GM18520 (cell line): ENCODE results near the gene PNPLA7.
"Not testable (repeated sequence)": the region's sequence is repeated elsewhere in the genome, so short reads cannot be mapped to it uniquely, and the experiment has no call there.

Experiments
- ATAC-seq: cut with Tn5 transposase; IDR thresholded peaks from one replicate; pipeline ENCODE4 v1.9.1; 2021; ENCODE audit not compliant: unreplicated experiment

PNPLA7 gene

DNA sequence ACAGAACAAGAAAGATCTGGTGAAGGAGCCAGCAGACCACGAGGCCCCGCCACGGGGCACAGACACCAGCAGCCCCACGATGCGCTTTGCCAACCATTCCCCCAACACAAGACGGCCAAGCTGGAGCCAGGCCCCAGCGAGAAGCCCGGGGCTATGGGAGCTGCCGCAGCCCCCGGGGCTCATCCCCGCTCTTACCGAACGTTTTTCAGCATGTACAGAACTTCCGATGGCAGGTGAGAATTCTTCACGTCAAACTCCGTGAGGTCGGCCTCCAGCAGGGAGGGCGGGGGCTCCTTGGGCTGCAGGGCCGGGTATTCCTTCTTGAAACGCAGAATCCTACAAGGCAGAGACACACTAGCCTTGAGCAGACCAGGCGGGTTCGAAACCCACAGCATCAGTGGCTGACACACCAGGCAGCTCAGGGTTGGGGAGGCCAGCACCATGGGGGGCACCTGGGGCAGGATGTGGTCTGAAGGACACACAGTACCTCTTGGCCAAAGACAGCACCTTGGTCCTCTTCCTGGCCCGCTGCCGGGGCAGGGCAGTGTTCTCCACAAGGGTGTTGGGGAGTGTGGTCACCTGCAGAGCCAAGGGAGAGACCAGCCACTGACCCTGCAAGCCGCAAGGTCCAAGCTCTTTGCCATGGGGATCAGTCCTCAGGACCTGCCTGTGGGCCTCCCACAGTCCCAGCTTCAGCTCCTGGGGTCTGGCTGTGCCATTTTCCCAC lies 6.8 kb downstream of the PNPLA7 start:
- ATAC-seq, result no peak

DNA sequence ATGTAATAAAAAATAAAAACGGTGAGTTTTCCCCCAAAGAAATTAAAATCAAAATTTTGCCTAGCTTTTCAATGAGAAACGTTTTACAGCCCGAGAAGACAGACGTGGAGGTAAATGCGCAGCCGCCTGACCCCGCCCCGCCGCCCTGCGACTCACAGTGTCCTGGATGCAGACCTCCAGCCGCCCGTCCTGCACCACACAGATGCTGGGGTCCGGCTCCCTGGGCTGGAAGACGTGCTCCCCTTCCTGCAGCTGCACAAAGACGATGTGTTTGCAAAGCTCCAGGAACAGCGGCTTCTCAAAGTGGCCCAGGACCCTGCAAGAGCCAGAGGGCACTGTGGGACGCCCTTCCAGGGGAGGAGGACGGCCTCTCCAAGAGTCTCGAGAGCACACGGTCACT lies 7.7 kb downstream of the PNPLA7 start:
- no peak for ATAC-seq

DNA sequence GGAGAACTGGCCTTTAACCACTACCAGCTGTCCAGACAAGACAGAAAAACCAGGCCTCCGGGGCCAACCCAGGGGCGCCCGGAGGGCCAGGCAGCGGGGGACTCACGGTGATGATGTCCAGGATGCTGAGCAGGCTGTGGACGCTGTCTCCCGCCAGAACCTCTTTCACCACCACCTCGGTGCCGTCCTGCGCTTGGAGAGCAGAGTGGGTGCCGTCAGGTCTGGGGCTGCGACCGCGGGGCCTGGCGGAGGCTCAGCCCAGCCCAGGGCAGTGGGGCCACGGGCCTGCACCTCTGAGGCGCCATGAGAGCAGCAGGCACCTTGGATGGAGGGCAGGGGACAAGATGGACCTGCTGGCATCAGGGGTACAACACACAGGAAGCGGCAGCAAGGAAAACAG lies 9.7 kb downstream of the PNPLA7 start:
- no peak for ATAC-seq

DNA sequence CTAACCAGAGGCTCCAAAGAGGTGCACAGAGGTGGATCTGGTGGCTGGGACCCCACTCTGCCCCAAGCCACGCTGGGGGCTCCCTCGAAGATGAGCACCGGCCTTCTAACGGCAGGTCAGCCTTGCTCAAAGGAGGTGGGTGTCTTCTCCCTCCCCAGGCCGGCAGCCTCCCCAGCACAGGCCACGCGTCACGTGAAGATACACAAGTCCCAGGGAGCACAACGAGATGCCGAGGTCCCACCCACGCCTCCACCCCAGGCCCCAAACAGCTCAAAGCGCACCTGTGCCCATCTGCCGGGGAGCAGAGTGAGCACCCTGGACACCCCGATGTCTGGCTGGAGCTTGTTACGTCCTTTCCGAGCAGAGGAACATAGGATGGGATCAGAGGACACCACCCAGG lies 12.1 kb downstream of the PNPLA7 start:
- ATAC-seq, result no peak

DNA sequence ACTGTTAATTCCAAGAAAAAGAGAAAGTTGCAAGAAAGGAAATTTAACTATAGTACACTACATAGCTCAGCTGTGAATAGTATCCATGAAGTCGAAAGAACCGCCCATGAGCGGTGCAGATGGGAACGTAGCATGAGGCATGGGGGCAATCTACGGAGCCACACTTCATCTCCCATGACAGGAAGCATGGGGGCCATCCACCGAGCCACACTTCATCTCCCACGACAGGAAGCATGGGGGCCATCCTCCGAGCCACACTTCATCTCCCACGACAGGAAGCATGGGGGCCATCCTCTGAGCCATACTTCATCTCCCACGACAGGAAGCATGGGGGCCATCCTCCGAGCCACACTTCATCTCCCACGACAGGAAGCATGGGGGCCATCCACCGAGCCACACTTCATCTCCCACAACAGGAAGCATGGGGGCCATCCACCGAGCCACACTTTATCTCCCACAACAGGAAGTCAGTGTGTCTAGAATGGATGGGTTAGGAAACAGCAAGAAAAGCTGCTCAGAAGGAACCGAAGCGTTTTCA lies 13.5 kb downstream of the PNPLA7 start:
- ATAC-seq, result not testable (repeated sequence)

DNA sequence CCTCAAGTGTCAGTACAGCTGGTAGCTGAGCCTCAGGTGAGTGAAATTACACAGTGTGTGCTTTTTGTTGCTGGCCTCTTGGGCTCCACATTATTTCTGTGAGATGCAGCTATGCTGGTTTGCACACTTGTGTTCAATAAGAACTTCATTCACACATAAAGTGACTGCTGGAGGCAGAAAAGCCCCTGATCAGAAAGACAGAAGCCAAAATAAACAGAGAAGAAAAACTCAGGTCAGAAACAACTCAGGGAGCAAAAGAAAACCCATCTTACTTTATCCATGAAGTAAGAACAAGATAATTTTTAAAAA lies 15.1 kb downstream of the PNPLA7 start:
- ATAC-seq, result no peak

DNA sequence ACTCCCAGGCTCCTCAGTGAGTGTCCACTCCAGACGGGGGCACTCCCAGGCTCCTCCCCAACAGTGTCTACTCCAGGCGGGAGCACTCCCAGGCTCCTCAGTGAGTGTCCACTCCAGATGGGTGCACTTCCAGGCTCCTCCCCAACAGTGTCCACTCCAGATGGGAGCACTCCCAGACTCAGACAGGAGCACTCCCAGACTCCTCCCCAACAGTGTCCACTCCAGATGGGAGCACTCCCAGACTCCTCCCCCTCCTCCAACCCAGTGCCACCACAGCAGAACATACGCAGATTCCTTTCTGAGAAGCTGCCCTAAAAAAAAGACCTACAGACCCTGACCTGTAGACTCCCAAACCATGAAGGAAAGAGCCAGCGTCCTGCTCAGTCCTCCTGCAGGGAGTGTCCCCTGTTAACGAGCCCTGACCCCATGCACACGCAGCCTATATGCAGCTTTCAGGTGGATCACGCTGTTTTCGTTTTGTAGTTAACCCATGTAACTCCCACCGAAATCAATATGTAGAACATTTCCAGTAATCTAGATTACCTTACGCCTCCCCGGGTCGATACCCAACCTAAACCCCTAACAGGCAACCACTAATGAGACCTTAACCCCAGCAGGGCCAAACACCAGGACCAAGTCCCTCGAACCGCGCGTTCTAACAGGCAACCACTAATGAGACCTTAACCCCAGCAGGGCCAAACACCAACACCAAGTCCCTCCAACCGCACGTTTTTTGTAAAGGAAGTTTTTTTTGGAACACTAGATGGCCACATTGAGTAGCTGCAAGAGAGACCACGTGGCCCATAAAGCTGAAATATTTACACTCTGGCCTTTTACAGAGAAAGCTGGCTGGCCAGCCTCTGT lies 15.7 kb downstream of the PNPLA7 start:
- no peak for ATAC-seq

DNA sequence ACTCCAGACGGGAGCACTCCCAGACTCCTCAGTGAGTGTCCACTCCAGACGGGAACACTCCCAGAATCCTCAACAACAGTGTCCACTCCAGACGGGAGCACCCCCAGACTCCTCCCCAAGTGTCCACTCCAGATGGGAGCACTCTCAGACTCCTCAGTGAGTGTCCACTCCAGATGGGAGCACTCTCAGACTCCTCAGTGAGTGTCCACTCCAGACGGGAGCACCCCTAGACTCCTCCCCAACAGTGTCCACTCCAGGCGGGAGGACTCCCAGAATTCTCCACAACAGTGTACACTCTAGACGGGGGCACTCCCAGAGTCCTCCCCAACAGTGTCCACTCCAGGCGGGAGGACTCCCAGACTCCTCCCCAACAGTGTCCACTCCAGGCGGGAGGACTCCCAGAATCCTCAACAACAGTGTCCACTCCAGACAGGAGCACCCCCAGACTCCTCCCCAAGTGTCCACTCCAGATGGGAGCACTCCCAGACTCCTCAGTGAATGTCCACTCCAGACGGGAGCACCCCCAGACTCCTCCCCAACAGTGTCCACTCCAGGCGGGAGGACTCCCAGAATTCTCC lies 17.2 kb downstream of the PNPLA7 start:
- ATAC-seq, result not testable (repeated sequence)

DNA sequence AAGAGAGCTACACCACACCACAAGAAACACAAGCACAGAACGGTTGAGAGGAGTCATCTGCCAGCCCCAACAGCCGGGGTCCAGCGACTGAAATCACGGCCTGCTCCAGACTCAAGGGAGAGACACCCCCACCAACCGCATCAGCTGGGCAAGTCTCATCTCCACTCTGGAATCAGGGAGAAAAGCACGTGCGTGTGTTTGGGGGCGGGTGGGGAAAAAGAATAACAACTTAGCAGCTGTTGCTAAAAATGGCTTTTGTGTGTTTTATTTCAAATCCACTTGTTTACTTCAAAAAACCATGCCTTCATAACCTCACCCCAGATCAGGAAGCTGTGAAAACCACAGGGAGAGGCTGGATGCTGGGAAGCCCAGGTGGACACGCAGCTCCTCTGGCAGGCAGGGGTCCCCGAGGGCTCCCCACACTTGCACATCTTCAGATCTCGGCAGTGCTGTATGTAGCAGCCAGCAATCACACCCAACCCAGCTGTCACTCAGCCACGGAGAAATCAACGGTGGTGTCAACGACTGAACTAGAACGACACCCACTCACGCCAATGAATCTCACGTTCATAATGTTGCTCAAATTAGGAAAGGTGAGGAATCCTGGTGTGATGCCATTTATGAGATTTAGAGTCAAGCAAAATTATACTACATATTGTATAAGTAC lies 19.0 kb downstream of the PNPLA7 start:
- ATAC-seq, result no peak

DNA sequence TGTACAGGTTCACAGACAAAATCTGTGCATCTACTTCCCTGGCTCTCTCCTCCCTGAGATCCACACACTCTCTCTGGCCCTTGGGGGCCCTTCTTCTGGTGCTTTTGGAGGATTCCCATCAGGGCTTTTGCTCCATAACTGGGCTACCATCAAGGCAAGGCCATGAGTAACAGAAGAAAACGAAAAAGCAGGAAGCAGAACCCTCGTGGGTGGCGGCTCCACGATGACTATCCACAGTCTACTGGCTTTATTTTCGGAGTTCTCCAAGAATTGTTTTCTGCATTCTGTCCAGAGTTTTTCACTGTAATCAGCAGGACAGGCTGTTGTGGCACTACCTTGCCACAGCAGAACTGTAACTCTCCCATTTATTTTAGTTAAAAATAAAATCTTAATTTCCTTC lies 19.9 kb downstream of the PNPLA7 start:
- ATAC-seq, result no peak

DNA sequence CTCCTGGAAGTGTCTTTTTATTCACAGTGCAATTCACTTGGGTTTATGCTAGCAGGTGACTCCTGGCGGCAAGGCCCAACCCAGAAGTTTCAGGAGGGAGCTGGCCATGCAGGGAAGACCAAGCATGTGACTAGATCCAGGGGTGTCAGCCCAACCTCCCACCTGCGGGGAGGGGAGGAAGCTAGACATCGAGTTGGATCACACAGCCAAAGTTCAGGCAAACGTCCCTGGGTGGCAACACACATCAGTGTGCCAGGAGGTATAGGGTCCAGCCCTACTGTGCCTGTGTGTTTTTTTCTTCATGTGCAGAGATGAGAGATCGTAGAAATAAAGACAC lies 25.3 kb downstream of the PNPLA7 start:
- no peak for ATAC-seq

DNA sequence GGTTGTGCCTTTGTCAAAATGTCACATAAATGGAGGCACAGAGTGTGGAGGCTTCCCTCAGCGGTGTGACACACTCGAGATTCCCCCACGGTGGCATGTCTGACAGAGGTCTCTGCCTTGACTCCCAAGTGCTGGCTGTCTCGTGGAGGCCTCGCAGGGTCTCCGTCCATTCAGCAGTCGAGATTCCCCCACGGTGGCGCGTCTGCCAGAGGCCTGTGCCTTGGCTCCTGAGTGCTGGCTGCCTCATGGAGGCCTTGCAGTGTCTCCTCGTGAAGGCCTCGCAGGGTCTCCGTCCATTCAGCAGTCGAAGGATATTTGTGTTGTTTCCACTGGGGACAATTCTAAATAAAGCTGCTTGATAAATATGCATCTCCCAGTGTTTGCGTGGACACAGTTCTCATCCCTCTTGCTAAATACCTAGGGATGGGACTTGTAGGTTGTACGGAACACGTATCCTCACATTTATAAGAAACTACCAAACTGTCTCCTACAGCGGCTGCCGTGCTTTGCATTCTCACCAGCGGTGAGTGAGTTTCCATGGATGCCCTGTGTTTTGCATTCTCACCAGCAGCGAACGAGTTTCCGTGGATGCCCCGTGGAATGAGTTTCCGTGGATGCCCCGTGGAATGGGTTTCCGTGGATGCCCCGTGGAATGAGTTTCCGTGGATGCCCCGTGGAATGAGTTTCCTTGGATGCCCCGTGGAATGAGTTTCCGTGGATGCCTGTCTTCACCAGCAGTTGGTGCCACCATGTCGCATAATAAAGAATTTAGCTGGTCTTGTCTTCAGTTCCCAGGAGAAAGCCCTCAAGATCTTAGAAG lies 25.8 kb downstream of the PNPLA7 start:
- ATAC-seq, result no peak

DNA sequence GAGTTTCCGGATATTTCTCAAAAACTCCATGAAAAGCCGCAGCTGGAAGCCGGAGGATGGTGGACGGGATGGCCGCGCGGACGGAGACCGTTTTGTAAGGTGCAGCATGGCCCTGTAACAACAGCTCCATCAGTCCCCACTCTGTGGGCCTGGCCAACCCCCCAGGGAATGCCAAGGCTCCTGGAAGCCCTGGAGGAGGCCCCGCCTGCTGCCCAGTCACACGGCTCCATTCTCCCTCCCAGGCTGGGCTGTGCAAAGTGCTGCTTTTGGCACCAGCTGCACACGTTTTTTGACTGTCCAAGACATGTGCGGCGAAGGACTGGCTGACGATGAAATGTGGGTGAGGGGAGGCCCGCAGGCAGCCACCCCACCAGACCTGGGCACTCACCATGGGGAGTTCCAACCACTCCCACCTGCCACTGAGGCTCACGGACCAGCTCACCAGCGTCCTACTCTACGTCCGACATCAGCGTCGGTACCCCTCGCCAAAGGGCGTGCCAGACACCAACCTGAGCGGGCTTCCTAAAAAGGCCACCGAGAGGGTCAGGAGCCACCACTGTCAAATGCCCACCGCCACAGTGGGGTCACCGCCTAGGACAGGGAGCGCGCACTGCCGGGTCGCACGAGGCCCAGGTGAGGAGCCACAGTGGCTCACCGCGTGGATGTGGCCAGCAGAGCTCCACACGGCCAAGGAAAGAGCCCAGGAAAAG lies 27.3 kb downstream of the PNPLA7 start:
- ATAC-seq, result no peak

DNA sequence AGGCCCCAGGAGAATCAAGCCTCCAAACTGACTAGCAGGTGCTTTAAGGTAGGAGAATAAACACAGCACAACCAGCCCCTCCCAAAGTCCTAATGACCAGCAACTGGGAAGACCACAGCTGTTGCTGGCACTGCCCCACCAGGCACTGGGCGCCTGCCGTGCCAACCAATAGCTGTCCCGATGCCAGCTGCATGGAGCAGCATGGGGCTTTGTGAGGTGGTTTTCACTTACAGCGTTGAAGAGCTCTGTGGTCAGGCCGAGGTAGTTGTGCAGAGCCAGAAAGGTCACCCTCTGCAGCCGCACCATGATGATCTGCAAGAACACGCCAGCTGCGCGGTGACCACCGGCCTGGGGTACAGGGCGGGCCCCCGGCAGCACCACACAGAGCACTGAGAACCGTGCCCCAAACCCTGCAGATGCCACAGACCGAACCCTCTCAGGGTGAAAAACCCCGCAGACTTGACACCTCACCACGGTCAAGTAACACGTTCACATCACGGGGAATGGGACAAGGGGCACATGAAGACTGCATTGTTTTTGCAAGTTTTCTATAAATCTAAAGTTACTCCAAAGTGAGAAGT lies 28.7 kb downstream of the PNPLA7 start:
- no peak for ATAC-seq

DNA sequence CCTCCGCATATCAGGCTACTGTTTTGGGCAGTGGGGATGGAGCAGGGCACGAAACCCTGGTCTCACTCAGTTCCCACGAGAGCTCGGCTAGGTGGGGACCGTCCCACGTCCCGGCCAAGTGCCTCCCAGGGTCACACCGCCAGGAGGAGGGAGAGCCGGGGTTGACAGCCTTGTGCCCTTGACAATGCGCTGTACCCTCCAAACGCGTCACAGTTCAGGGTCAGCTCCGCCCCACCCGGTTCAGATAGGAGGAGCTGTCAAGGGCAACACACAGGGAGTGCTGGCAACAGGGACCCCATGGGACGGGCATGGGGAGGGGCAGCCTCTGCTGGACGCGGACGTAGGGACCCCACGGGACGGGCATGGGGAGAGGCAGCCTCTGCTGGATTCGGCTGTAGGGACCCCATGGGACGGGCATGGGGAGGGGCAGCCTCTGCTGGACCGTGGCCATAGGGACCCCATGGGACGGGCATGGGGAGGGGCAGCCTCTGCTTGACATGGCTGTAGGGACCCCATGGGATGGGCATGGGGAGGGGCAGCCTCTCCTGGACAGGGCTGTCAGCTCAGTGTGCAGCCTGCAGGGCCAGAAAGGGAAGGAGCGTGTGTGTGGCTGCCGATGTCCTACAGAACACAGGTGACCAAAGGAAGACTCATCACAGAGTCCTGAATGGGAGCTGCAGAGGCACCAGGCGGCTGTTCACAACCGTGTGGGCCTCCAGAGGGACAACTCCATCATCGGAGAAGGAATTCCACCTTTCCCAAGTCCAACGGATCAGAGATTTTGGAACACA lies 29.4 kb downstream of the PNPLA7 start:
- no peak for ATAC-seq

DNA sequence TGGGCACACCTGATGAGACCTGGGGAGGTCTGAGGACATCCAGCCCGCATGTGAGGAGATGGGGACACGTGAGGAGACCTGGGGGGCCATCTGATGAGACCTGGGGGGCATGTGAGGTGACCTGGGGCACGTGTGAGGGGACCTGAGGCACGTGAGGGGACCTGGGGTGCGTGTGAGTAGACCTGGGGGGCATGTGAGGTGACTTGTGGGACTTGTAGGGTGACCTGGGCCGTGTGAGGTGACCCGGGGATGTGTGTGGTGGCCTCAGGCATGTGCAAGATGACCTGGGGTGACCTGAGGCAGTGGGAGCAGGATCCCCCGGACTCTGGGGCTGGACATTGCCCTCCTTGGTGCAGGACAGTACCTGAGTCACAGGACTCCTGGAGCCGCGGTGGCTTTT lies 30.6 kb downstream of the PNPLA7 start:
- no peak for ATAC-seq

DNA sequence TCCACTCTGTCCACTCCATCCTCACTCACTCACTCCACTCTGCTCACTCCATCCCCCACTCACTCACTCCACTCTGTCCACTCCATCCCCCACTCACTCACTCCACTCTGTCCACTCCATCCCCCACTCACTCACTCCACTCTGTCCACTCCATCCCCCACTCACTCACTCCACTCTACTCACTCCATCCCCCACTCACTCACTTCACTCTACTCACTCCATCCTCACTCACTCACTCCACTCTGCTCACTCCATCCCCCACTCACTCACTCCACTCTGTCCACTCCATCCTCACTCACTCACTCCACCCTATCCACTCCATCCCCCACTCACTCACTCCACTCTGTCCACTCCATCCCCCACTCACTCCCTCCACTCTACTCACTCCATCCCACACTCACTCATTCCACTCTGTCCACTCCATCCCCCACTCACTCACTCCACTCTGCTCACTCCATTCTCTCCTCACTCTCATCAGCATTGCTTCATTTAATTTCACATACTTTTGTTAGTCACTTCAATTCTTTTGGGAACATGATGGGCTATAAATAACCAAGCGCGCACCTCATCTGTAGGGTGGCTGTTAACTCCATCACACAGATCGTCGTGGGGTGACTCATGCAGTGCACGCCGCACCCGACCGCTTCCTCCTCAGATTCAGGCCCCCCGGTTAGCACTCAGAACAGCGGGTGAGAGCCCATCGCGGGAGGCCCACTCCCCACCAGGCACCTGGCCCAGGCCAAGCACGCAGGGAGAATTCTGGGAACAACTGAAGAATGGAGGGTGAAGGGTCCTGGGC lies 31.3 kb downstream of the PNPLA7 start:
- ATAC-seq, result not testable (repeated sequence)
